ENCODE measurements around the gene TRAPPC12.

TRAPPC12 gene

DNA sequence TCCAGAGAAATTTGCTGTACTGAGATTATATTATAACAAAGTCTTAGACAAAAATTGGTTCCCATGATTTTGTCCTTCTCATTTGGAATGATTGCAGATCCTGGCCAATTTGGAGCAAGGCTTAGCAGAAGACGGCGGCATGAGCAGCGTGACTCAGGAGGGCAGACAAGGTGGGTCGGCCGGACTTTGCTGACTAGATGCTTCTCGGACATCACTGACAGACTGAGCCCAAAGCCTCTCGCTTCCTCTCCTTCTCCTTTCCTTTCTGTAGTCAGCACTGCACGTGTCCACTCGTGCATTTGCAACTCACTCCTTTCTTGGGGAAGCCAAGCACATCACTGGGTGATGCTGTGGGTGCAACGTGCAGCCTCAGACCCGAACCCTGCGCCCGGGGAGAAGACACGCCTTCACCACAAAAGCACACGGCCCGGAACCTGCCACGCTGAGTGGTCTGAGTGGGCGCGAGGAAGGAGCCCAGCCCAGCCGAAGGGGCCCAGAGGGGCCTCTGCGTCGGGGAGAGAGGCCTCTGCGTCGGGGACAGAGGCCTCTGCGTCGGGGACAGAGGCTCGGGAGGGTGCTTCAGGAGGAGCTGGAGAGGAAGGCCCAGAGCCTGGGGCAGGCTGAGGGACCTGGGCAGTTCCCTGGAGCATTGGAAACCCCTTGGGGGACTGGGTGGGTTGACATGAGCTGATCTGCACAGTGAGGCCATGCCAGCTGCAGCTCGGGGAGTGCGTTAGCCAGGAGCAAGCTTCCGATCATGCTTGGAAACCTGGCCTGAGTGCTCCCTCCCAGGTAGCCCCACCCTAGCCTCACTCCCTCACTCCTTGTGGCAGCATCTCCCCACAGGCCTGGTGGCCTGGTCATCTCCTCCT, 78.3 kb downstream of the TRAPPC12 start:
- no peak for DNase-seq

DNA sequence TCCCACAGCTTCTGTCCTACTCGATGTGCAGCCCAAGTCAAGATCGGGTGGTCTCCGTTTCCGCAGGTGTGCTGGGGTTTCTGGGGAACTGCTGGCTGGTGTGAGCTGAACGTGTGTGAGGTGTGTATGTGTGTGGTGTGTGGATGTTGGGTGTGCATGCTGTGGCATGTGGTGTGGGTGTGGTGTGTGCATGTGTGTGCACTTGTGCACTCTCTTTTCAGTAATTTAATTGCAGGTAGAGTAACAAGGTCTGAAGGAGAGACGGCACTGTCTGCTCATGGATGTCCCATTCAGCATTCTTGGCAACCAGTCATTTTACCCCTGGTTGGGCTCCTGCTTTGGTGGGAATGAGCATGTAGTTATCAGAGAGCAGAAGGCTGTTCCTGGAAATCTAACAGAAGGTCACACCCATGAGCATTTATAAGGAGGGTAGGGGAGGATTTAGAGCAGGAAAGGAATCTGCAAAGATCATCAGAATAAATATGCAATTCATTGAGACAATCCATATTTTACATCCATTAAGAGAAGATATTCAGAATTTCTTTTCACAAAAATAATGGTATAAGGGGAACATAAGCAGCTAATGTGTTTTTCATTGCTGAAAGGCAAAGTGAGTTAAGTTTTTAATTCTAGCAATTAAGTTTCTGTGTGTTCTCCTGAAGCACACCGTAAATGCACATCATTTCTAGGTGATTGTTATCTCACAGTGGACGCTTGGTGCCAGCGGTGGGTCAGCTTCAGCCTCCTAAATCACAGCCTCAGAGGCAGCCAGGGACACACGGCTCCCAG, 79.1 kb downstream of the TRAPPC12 start:
- peak; percentile 44 for DNase-seq

DNA sequence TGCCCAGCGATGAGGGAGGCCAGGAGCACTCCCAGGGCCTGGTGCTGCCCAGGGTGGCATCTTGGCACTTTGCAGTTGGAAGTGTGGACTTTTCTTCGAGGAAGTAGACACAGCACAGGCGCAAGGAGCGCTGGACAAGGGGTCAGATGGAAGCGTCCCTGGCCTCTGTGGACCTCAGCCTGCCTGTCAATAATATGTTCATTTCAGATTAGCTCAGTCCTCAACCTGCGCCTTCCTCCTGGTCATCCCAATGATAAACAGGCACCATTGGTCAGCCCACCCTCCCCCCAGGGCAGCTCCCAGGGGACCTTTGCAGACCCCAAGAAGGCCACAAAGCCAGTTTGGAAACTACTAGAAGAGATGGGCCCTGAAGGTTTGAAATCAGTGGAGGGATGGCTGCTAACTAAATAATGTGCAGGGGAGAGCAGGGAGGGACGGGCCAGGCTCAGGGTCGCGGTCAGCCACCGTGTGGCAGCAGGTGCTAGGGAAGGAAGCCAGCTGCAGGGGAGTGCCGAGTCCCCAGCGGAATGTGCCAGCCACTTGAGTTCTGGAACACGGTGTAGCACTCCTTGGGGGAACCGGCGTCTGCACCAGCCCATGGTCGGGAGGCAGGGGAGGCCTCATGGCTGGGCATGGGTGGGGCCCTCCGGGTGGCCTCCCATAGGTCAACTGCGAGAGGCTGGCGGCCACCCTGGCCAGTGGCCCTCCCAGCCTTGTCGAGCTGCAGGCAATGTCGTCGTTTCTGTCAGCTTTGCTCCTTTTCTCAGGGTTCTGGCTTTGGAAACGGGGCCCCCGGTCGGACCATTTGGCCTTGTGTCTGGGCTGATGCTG, 79.9 kb downstream of the TRAPPC12 start:
- DNase-seq: no peak

DNA sequence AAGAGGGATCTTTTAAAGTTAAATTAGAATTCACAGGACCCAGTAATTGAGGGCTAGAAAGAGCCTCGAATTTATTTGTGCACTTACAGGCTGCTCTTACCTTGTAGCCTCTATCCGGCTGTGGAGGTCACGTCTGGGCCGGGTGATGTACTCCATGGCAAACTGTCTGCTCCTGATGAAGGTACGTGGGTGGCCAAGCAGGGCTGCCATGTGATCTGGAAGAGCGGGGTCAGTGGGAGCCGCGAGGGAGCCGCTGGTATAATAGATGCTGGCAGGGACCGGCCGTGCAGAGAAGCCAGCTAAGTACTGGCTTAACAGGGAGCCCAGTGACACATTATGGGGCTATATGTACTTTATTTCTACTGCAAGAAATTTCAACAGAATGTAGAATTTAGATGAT, 80.7 kb downstream of the TRAPPC12 start:
- DNase-seq: no peak

DNA sequence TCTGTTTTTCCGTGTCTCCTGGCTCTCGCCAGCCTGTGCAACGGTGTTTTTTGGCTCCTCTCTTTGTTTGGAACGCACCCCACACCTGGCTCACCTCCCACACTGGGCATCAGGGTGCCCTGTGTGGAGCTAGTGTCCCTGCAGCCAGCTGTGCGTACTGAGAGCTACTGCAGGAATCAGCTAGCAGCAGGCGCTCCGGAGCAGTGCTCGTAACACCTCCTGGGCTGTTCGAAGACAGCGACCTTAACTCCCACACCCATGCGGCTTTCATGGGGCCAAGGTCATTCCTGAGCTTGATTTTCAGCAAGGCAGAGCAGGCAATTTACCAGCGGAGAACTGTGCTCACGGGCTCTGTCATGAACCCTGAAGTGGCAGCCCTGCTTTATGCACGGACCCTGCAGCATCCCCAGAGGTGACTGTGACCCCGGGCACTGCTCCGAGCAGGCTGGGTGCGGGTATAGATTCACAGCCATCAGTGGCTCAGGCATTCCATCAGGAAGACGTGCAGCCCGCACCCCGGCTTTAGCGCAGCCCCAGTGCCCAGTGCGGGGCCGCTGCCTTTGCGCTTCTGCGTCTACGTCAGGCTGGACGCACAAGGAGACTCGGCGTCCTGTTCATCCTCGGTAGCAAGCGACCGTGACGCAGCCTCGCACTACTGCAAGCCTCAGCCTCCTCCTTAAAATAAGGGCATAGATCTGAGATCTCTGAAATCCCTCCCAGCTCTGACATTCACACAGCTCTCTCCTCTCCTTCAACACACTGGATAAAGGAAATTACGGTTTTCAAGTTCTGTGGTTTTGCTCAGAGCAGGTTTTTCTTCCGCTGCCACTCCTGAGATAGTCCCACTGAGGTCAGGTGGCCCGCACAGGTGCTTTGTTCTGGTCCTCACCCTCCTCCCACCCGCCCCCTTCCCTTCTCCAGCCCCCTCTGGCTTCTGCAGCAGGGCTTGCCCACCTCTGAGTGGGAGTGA, 81.6 kb downstream of the TRAPPC12 start:
- DNase-seq: no peak

DNA sequence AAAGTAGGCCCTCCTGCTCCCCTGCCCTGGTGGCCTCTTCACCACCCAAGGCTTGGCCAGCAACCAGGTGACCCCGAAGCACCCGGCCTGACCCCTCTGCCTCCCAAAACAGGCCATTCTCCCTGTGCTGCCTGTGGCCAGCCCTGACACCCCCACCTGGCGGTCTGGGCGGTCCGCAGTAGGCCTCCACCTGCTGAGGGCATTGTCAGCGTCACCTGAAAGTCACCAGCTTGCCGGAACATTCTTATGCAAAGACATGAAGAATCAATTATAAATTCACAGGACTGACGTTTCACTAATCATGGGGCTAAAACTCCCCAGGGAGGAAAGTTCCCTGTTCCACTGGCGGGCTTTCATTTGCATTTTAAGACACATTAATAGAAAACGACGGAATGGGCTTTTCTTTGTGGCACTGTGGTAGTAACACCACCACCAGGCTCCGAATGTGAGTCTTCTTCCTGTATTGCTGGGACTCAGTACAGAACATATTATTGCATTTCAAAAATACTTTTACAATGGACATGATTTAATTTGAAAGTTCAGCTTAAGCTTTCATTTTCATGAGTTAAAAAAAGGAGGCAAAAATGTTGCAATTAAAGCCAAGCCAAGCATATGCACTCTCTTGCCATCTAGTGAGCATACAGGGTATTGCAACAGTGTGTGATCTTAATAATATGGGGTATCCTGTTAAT, 82.5 kb downstream of the TRAPPC12 start:
- peak; percentile 84 for DNase-seq

DNA sequence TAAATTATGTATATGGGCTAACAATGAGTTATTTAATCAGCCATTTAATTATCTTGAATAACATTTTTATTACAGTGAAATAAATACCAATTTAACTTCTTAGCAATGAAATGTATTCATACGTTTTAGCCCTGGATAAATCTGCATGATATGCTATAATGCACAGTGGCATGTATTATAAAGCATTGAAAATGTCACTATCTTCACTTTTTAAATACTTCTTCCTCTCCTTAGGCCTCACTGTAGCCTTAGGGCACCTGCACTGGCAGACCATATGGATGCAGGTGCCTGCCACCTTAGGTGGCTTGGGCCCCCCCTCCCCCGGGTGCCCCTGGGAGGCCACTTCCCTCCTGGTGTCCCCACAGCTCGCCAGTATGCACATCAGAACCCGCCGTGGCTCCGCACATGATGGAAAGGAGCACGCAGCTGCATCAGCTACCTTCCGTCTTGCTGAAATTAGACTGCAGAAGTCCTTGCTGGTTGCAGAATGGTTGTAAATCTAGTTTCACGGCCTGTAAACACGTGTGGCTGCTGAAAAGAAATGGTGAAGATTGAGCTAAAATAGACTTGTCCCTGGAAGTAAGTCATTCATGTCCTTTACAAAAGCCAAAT, 83.1 kb downstream of the TRAPPC12 start:
- no peak for DNase-seq

DNA sequence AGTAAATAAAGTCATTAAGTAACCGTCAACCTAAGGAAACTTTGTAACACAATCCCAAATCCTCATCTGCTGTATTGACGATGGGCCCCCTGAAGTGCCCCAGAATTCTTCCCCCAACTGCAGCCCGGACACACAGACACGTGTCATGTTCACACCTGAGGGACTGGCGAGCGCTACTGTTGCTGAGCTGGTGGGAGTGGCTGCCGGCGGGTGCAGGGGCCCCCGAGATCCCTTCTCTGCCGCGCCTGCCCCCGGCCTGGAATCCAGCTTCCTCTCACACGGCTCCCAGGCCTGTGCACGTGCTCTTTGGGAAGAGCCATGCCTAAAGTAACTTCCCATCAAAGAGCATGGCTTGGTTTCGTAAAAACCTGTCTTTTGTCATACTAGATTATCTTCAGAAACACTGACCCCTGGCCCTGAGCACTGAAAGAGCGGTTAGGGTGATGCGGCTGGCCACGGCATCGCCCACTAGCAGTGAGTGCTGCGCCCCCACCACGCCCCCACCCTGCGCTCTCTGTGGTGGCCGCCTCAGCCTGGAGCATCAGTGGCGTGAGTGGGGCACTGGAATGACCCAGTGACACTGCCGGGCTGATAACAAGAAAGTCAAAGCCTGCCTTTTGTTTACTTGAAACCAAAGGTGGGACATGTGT, 83.8 kb downstream of the TRAPPC12 start:
- DNase-seq: no peak

DNA sequence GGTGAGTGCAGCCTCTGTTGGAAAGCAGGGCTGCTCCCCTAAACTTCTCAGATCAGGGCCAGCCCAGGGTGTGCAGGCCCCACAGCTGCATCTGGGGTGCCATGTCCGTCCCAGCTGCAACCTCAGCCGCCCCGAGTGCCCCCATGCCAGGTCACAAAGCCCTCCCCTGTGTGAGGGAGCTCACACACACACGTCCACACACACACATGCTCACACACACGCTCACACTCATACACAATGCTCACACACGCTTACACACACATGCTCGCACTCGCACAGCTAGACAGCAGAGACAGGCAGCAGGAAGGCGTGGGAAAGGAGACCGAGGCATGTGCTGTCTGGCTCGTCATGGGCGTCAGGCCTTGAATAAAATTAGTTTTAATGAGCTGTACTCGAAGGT, 84.5 kb downstream of the TRAPPC12 start:
- no peak for DNase-seq

DNA sequence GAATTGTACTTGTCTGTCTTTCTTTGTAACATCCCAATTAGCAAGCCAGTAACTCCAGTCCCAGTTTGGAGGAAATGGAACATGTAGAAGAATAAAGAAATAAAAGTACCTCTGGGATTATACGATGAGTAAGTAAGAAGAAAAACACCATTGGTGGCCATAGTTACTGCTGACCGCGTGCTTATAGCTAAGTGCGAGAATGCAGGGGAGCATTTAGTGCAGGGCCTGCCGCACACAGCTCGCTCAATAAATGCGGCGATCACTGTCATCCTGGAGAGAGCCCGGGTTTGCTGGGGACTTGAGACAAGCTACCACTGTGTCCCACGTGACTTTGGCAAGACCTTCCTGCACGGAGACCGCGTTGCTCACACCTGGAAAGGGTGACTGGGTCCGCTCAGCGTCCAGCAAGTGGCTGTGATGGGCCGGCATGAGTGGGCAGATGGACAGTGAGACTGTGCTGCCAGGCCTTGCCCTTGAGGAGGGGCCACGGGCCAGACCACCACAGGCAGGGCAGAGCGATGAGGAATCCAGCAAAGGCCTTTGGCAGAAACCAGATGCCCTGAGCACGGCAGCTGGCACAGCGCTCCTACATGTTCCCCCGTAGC, 85.0 kb downstream of the TRAPPC12 start:
- DNase-seq: no peak

DNA sequence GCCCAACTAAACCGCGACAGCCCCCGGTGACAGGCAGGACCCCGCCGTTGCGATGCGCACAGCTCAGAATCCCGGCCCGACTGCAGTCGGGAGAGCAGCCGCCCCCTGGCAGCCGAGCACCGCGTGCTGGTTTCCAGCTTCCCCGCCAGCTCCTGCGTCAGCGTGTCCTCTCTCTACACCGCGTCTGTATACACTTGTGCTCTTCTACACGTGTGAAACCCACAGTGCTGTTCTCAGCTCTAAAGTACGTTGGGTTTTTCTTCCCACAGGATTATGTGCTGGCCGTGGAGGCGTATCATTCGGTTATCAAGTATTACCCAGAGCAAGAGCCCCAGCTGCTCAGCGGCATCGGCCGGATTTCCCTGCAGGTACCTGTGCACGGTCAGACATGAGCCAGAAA, 85.8 kb downstream of the TRAPPC12 start:
- DNase-seq: no peak

DNA sequence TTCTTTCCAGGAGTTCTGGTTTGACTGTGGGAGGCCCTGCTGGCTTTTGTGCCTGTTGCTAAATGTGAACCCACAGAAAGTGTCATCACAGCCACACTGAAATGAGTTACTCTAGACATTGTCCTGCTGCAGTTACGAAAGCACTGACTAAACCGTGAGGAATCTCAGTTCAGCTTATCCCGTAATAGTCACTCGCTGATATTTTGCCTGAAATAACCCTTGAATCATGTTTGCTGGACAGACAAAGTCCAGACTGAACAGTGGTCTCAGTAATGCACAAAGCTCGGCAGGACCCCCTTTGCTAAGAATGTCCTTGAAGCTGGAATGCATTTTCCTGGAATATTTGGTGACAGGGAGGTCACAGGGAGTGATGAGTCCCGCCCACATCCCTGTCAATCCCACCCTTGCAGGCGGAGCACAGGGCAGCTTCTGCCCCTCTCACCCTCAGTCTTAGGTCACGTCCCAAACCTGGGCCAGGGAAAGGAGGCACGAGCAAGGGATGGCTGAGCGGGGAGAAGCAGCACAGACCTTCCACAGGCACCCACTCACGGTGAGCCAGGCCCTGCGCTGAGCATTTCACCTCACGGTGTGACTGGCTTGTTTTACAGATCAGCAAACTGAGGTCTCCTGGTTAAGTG, 86.5 kb downstream of the TRAPPC12 start:
- DNase-seq: no peak

DNA sequence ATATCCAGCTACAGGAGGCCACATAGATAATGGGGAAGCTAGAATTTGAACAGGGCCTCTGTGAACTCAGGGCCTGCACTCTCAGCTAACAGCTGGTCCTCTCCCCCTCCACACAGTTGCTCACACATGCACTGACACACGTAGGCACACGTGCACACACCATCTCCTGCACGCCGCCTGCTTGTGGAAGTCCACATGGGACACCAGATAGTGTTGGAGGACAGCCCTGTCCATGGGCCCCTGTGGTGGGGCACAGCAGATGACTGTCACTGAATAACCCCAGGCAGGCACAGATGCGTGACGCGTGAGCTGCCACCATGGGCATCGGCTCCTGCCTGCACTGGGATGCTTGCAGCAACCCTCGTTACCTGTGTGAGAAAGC, 87.0 kb downstream of the TRAPPC12 start:
- no peak for DNase-seq

DNA sequence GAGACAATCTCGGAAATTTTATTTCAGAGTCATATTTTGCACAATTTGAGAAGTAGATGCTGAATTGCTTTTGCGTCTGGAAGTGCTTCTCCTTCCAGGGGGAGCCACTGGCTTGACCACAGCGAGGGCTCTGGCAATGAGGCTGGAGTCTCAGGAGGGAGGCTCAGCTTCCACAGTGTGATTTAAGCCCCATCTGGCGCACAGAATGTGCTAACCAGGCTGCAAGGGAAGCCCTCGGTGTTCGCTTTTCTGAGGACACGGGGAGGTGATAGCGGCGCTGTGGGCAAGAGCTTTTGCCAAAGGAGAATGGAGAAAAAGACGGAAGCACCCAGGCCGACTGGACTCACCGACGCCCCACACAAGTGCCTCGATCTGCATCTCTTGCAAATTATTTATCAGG, 87.5 kb downstream of the TRAPPC12 start:
- no peak for DNase-seq

DNA sequence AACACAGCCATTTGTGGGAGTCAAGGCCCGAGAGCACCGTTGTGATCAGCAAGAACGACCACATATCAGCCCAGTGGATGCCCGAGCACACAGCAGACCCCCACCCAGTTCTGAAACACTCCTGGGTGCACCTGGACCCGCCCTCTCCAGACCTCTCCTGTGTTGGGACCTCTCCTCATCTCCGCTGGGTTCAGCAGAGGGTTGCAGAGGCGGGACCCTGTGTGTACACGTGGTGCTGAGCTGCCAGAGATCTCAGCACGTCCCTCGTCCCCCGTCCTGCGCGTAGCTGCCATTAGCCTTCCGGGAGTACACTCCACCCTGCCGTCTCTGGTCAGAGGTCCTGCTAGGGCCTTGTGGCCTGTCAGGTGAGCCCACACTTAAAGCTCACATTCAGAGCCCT, 88.2 kb downstream of the TRAPPC12 start:
- DNase-seq: no peak

DNA sequence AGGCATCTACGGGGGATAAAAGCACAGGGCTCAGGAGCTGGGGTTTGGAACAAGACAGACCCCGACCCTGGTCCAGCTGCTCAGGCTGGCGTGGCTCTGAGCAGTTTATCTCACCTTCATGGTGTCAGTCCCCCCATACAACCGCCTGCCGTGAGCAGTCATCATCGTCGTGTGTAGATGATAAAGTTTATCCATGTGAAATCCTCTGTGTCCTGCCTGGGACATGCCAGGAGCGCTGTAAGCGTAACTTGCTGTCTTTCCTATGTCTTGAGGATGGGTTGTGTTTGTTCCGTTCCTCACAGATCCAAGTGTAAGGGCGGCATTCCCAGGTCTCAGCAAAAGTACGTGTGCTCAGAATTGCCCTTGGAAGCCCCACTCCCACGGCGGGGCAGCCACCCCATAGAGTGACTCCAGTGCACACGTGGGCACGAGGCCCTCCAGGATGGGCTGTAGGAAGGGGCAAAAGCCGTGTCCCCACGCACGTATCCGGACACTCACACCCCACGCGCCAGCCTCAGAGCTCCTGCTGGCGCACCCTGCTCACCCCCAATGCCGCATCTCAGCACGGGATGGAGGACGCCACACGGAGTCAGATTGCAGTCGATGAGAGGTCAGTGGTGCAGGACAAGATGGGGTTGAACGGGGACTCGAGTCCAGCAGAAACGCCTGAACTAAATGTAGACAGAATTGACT, 88.9 kb downstream of the TRAPPC12 start:
- no peak for DNase-seq

DNA sequence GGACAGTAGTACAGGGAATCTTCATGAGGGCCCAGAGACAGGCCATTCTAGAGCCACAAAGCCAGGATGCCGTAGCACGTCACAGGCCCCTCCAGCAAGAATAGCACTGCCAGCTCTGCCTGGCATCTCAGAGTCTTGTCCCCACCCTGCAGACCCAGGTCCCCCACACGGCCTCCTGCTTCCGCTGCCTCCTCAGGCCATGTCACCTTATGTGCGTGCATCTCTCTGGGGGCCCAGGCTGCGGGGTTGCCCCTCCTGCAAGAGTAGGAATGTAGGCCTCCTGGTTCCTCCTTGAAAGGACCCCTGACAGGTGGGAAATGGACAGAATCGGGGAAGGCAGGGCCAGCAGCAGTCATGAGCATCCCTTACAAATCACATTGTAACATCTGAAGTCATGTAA, 90.0 kb downstream of the TRAPPC12 start:
- DNase-seq: no peak

DNA sequence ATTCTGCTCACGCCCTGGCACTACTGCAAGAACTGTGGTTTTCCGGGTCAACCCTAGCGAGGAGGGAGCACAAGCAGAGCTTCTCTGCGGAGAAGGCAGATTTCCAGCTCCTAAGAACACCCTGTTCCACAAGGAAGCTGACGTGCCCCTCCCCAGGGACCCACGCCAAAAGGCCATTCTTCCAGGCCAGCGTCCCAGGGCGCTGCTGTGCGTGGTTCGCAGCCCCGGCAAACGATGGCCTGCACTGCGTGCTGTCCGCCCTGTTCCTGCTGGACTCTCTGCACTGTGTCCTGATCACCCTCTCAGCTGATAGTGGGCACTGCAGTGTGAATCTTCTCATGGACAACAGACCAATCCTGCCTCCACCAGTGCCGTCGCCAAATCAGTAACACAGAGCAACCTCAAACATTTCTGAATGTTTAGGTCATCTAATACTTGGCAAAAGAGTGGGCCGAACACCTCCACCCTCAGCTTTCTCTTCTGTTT, 90.7 kb downstream of the TRAPPC12 start:
- no peak for DNase-seq
